GM21447 (cell line): ENCODE data around the gene KLHDC7B.
A peak's percentile ranks its signal among the peaks of the same experiment; 100 is the strongest.

ENCODE experiments used
- ATAC-seq: cut with Tn5 transposase; IDR thresholded peaks from one replicate; pipeline ENCODE4 v1.9.1; 2021; ENCODE audit not compliant: unreplicated experiment

KLHDC7B gene

GRCh38 chr22:50547263-50547985 is 1.7 kb downstream of the KLHDC7B start:
- ATAC-seq, result no peak

GRCh38 chr22:50548040-50548920 is 2.6 kb downstream of the KLHDC7B start:
- ATAC-seq, result no peak

GRCh38 chr22:50548921-50549790 is 3.5 kb downstream of the KLHDC7B start:
- ATAC-seq, result no peak

- no peak for ATAC-seq
These were observed 4.7 kb downstream of the KLHDC7B start for GRCh38 chr22:50550395-50550794.

GRCh38 chr22:50551160-50551752 is 5.6 kb downstream of the KLHDC7B start:
- ATAC-seq, result no peak

GRCh38 chr22:50553310-50553709 is 7.6 kb downstream of the KLHDC7B start:
- ATAC-seq, result no peak

- no peak for ATAC-seq
These were observed 11.0 kb downstream of the KLHDC7B start for GRCh38 chr22:50556703-50557102.

GRCh38 chr22:50560034-50560433 is 14.3 kb downstream of the KLHDC7B start:
- no peak for ATAC-seq

- ATAC-seq, result no peak
These were observed 16.0 kb downstream of the KLHDC7B start for GRCh38 chr22:50561401-50562358.

GRCh38 chr22:50562523-50563412 is 17.1 kb downstream of the KLHDC7B start, which contains the start of gene SYCE3:
TSS of gene SYCE3 (minus strand) at chr22:50562919. CDS start at chr22:50556405, 6,514 bp downstream.
- ATAC-seq, result peak; percentile 91

- ATAC-seq, result no peak
These were observed 17.9 kb downstream of the KLHDC7B start for GRCh38 chr22:50563413-50564160.

GRCh38 chr22:50564289-50564688 is 18.6 kb downstream of the KLHDC7B start:
- no peak for ATAC-seq

GRCh38 chr22:50567721-50568252 is 22.1 kb downstream of the KLHDC7B start:
- no peak for ATAC-seq

- no peak for ATAC-seq
These were observed 22.9 kb downstream of the KLHDC7B start for GRCh38 chr22:50568626-50569025.

GRCh38 chr22:50569041-50569459 is 23.4 kb downstream of the KLHDC7B start:
- ATAC-seq, result no peak

- no peak for ATAC-seq
These were observed 24.3 kb downstream of the KLHDC7B start for GRCh38 chr22:50569896-50570535.

- ATAC-seq, result no peak
These were observed 25.2 kb downstream of the KLHDC7B start for GRCh38 chr22:50570861-50571260.
